Measurements from ENCODE around the gene ROBO1. TPM values are rescaled to one million over a fixed set of nuclear protein-coding genes. Genes with fewer than 3 reads are reported as not detected.

The ROBO1 gene
- total RNA-seq, 1 experiment from 2014 or later = 35.5 TPM

DNA sequence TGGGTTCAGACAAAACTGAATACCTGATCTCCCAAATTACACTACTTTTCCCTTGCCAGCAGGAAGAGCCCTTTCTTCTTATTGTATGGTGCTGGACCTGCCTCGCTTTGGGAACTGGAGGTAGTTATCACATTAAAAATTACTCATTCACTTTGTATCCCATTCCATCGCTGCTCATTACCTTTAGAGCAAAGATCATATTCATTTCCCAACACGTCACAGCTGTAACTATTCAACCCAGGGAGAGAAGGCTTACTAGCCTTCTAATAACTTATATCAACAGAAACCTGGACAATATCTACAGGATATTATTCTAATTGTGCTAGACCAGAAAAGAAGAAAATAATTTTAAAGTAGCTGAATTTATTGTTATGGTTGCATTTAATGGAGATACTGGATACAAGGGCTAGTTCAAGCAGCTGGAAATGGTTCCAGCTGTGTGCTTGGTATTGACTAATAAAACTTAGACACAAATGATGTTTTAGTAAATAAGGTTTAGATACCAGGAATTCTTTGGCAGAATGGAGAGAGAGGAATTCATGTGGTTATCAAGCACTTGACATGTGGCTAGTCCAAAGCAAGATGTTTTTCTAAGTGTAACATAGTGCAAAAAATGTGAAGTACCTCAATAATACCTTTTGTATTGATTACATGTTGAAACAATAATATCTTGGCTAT lies 656.3 kb downstream of the ROBO1 start:
- no peak overlapping the region for H3K4me3 ChIP-seq (ENCODE audit: low read length)
- DNase-seq = no peak
- no peaks in the 10 kb centered on the region for H3K9me3 ChIP-seq (ENCODE audit: low read length)
- H3K27ac ChIP-seq (ENCODE audit: low read length) = no peak overlapping the region
- POLR2A ChIA-PET (ENCODE audit: unreplicated experiment) = no interaction called here
- H3K4me2 ChIP-seq (ENCODE audit: low read length) = no peak overlapping the region
- no peaks in the 10 kb centered on the region for H3K79me2 ChIP-seq (ENCODE audit: low read length)
- TF ChIP-seq EZH2 (IDR thresholded peaks at IDR 0.05; ENCODE audit: low read length, unreplicated experiment) (no peak), EZH2phosphoT487 (IDR thresholded peaks at IDR 0.05; ENCODE audit: borderline replicate concordance, low read length) (no peak)
- TF ChIP-seq, protein P1, sequence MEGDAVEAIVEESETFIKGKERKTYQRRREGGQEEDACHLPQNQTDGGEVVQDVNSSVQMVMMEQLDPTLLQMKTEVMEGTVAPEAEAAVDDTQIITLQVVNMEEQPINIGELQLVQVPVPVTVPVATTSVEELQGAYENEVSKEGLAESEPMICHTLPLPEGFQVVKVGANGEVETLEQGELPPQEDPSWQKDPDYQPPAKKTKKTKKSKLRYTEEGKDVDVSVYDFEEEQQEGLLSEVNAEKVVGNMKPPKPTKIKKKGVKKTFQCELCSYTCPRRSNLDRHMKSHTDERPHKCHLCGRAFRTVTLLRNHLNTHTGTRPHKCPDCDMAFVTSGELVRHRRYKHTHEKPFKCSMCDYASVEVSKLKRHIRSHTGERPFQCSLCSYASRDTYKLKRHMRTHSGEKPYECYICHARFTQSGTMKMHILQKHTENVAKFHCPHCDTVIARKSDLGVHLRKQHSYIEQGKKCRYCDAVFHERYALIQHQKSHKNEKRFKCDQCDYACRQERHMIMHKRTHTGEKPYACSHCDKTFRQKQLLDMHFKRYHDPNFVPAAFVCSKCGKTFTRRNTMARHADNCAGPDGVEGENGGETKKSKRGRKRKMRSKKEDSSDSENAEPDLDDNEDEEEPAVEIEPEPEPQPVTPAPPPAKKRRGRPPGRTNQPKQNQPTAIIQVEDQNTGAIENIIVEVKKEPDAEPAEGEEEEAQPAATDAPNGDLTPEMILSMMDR (conservative IDR thresholded peaks at IDR 0.05; ENCODE audit: low read depth, low read length) = no peak
- no peak for ATAC-seq
- BruUV-seq (replicated peaks) = no TSS peak
- no peaks in the 10 kb centered on the region for H3K36me3 ChIP-seq (ENCODE audit: low read depth, low read length)
- CTCF ChIA-PET = no interaction called here
- no peaks in the 10 kb centered on the region; the same call in 1 of the 2 replicates for H3K4me1 ChIP-seq (ENCODE audit: insufficient read depth, low read length)
- no peaks in the 10 kb centered on the region for H3F3A ChIP-seq (ENCODE audit: low read length, unreplicated experiment)
- no peaks in the 10 kb centered on the region for H3K9me2 ChIP-seq (replicated peaks; ENCODE audit: low read length)
- intact Hi-C loops (cut with micrococcal nuclease) = no loop called here
- H2AFZ ChIP-seq (ENCODE audit: low read length) = no peak overlapping the region
- no peak overlapping the region for H3K9ac ChIP-seq (ENCODE audit: low read length)
- H3K27me3 ChIP-seq (ENCODE audit: low read length) = no peaks in the 10 kb centered on the region
- H4K20me1 ChIP-seq (ENCODE audit: low read length) = no peaks in the 10 kb centered on the region

DNA sequence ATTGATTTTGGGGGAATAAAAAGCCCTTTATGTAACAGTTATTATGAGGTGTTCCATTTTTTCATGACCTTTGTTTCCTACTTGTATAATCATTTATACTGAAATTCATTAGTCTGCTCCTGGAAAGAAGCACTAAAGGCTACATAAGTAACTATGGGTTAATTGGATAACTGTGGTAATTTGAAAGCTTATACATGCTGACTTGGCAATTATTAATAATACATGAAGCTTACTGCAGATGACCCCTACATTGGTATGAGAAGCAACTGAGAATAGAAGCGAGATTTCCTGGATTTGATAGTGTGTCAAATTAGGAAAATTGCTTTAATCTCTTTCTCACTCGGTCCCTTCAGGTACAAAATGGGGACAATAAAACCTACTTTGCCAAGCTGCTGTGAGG lies 658.0 kb downstream of the ROBO1 start:
- no peaks in the 10 kb centered on the region for H3F3A ChIP-seq (ENCODE audit: low read length, unreplicated experiment)
- TF ChIP-seq EZH2phosphoT487 (IDR thresholded peaks at IDR 0.05; ENCODE audit: borderline replicate concordance, low read length) (no peak), EZH2 (IDR thresholded peaks at IDR 0.05; ENCODE audit: low read length, unreplicated experiment) (no peak)
- TF ChIP-seq, protein P1 (conservative IDR thresholded peaks at IDR 0.05; ENCODE audit: low read depth, low read length) = no peak
- ChIA-PET CTCF (no interaction called here), POLR2A (ENCODE audit: unreplicated experiment) (no interaction called here)
- ATAC-seq (no peak), DNase-seq (no peak)
- H3K79me2 ChIP-seq (ENCODE audit: low read length) = no peaks in the 10 kb centered on the region
- no peak overlapping the region for H3K4me2 ChIP-seq (ENCODE audit: low read length)
- intact Hi-C loops (cut with micrococcal nuclease) = no loop called here
- no peaks in the 10 kb centered on the region; the same call in 1 of the 2 replicates for H3K4me1 ChIP-seq (ENCODE audit: insufficient read depth, low read length)
- no peaks in the 10 kb centered on the region for H4K20me1 ChIP-seq (ENCODE audit: low read length)
- no peak overlapping the region for H3K9ac ChIP-seq (ENCODE audit: low read length)
- H3K9me2 ChIP-seq (replicated peaks; ENCODE audit: low read length) = no peaks in the 10 kb centered on the region
- no peaks in the 10 kb centered on the region for H3K36me3 ChIP-seq (ENCODE audit: low read depth, low read length)
- no peak overlapping the region for H2AFZ ChIP-seq (ENCODE audit: low read length)
- no peak overlapping the region for H3K27ac ChIP-seq (ENCODE audit: low read length)
- H3K27me3 ChIP-seq (ENCODE audit: low read length) = peaks cover 6% of the 10 kb centered on the region; the same call in 1 of the 2 replicates
- H3K9me3 ChIP-seq (ENCODE audit: low read length) = no peaks in the 10 kb centered on the region
- no peak overlapping the region for H3K4me3 ChIP-seq (ENCODE audit: low read length)
- no TSS peak for BruUV-seq (replicated peaks)

DNA sequence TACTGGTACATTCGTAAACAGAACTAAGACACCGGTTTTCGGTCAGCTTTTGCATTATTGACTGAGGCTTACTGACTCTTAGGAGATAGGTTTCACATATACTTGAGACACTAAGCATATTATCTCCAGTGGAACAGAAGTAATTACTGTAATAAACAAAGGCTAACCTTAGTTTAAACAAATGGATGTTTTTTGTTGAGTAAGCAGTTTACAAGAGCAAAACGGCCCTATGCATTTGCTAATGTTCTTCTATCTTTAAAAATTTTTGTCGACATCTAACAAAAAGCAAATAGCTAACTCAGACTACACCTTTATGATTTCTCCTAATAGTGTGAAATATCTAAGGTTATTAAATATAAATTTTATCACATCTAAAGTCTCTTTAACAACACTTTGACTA lies 664.5 kb downstream of the ROBO1 start:
- H3K9me2 ChIP-seq (replicated peaks; ENCODE audit: low read length) = no peaks in the 10 kb centered on the region
- DNase-seq (no peak), ATAC-seq (no peak)
- TF ChIP-seq EZH2phosphoT487 (IDR thresholded peaks at IDR 0.05; ENCODE audit: borderline replicate concordance, low read length) = no peak
- no peaks in the 10 kb centered on the region for H3K79me2 ChIP-seq (ENCODE audit: low read length)
- ChIA-PET POLR2A (ENCODE audit: unreplicated experiment) (interaction anchor here (0.6 kb wide), 1 partner anchor 1629 kb away, joined by 5 read pairs; no protein-coding TSS in a partner anchor), CTCF (no interaction called here)
- H3K9me3 ChIP-seq (ENCODE audit: low read length) = no peaks in the 10 kb centered on the region
- H3F3A ChIP-seq (ENCODE audit: low read length, unreplicated experiment) = no peaks in the 10 kb centered on the region
- no peaks in the 10 kb centered on the region for H3K4me1 ChIP-seq (ENCODE audit: insufficient read depth, low read length)
- H2AFZ ChIP-seq (ENCODE audit: low read length) = no peak overlapping the region
- H3K27ac ChIP-seq (ENCODE audit: low read length) = no peak overlapping the region
- BruUV-seq (replicated peaks) = no TSS peak
- H4K20me1 ChIP-seq (ENCODE audit: low read length) = no peaks in the 10 kb centered on the region
- no peaks in the 10 kb centered on the region for H3K36me3 ChIP-seq (ENCODE audit: low read depth, low read length)
- no peak overlapping the region for H3K9ac ChIP-seq (ENCODE audit: low read length)
- peaks cover 13% of the 10 kb centered on the region for H3K27me3 ChIP-seq (ENCODE audit: low read length)
- no peak overlapping the region for H3K4me3 ChIP-seq (ENCODE audit: low read length)
- intact Hi-C loops (cut with micrococcal nuclease) = no loop called here
- no peak overlapping the region for H3K4me2 ChIP-seq (ENCODE audit: low read length)

Data from PC-3 (cell line).